Panc1 (cell line): Measurements from ENCODE around the gene RYR3. TPM values are rescaled to one million over a fixed set of nuclear protein-coding genes. Genes with fewer than 3 reads are reported as not detected.

Experiments used
- ATAC-seq: fragments of 200-7000 bp; cut with Tn5 transposase; 2 replicates; pipeline ENCODE4 v1.9.1; 2020; ENCODE audit warnings: mild to moderate bottlenecking, moderate library complexity
- BruUV-seq: library from RNA; stranded (reverse); fragments of 400-500 nt; replicated peaks from 2 replicates; lab custom pipeline; 2021; lab: Mats Ljungman, UMichigan
- CTCF ChIA-PET: fragments of 300-600 bp; sonication (Branson Sonifier 250); formaldehyde crosslinking; loops from one replicate; lab custom pipeline; 2022; ENCODE audit warnings: antibody characterized with exemption; lab: Charles Lee
- POLR2A ChIA-PET: fragments of 300-600 bp; sonication (Branson Sonifier 250); formaldehyde crosslinking; loops from one replicate; lab custom pipeline; 2022; ENCODE audit warnings: antibody characterized with exemption; lab: Charles Lee
- DNase-seq: peaks from one replicate; pipeline ENCODE4 v3.0.0-alpha.2; 2010; ENCODE audit warnings: low read depth, low spot score
- H3K27ac ChIP-seq: 2 replicates; pipeline ENCODE4 v1.5.1; 2011; ENCODE audit warnings: mild to moderate bottlenecking, low read length, inconsistent platforms
- H3K27me3 ChIP-seq: fragments of 200-500 bp; sonication (Bioruptor generic); 2 replicates; pipeline ENCODE4 v1.6.0; 2014; ENCODE audit warnings: low read length, inconsistent platforms; ENCODE audit not compliant: control insufficient read depth, insufficient read depth
- H3K36me3 ChIP-seq: fragments of 200-500 bp; sonication (Bioruptor generic); 2 replicates; pipeline ENCODE4 v1.5.1; 2014; ENCODE audit warnings: inconsistent platforms, mild to moderate bottlenecking, low read length, moderate library complexity; ENCODE audit not compliant: control insufficient read depth, insufficient read depth
- H3K4me1 ChIP-seq: 2 replicates; pipeline ENCODE4 v1.5.1; 2011; ENCODE audit warnings: inconsistent platforms, mild to moderate bottlenecking, low read length, moderate library complexity; ENCODE audit not compliant: control insufficient read depth, insufficient read depth
- H3K4me3 ChIP-seq, 2 experiments: 2 replicates each; pipeline ENCODE4 v1.5.1; 2011 to 2012; ENCODE audit warnings: low read depth in 2 of 2, low read length in 2 of 2, mild to moderate bottlenecking in 2 of 2, inconsistent platforms in 1 of 2, moderate library complexity in 1 of 2
- H3K9me3 ChIP-seq: fragments of 200-500 bp; sonication (Bioruptor generic); 2 replicates; pipeline ENCODE4 v1.5.1; 2014; ENCODE audit warnings: low read depth, mild to moderate bottlenecking, inconsistent platforms, low read length, moderate library complexity; ENCODE audit not compliant: control insufficient read depth, insufficient read depth
- POLR2AphosphoS5 ChIP-seq: IDR thresholded peaks from 2 replicates; pipeline ENCODE4 v1.6.1; 2012; ENCODE audit warnings: mild to moderate bottlenecking, low read depth, low read length, moderate library complexity
- REST ChIP-seq, 2 experiments: IDR thresholded peaks; 2 replicates each; pipeline ENCODE4 v1.6.1; 2011 to 2012; ENCODE audit warnings: low read depth in 2 of 2, control low read depth in 1 of 2, low read length in 1 of 2, mild to moderate bottlenecking in 1 of 2, moderate library complexity in 1 of 2; ENCODE audit not compliant: insufficient read depth in 1 of 2
- SIN3A ChIP-seq: IDR thresholded peaks from 2 replicates; pipeline ENCODE4 v1.6.1; 2012; ENCODE audit warnings: low read depth, mild to moderate bottlenecking, low read length, moderate library complexity, borderline replicate concordance; ENCODE audit not compliant: insufficient read depth
- TCF7L2 ChIP-seq: IDR thresholded peaks from 2 replicates; pipeline ENCODE4 v1.6.1; 2011; ENCODE audit warnings: mild to moderate bottlenecking, low read depth, low read length, inconsistent platforms
- in situ Hi-C: cut with HindIII; loops from 2 replicates; pipeline ENCODE4 v1.10.0; 2016; ENCODE audit warnings: low sequenced_read_pairs, low pct_unique_long_range_greater_than_20kb
- intact Hi-C: fragments of 100-400 bp; cut with micrococcal nuclease; formaldehyde crosslinking; loops from one replicate; pipeline ENCODE4 v1.10.0; 2022; ENCODE audit not compliant: unreplicated experiment
- total RNA-seq: library from RNA; stranded (reverse); gene quantifications from one replicate; pipeline ENCODE4 v1.2.1, GENCODE V29; 2021; ENCODE audit not compliant: unreplicated experiment
- TF ChIP-seq, protein P1 (sequence below): fragments of 450-650 bp; IDR thresholded peaks from 2 replicates; pipeline ENCODE4 v1.5.1; 2017; ENCODE audit warnings: mild to moderate bottlenecking

RYR3 gene
- total RNA-seq, 1 experiment from 2014 or later: not detected

- Histone ChIP-seq H3K4me3 (no peak overlapping the region), H3K4me1 (no peaks in the 10 kb centered on the region), H3K27ac (no peak overlapping the region), H3K27me3 (peaks cover under 1% of the 10 kb centered on the region; the same call in 1 of the 2 replicates), H3K36me3 (no peaks in the 10 kb centered on the region), H3K9me3 (no peaks in the 10 kb centered on the region)
- DNase-seq (no peak), ATAC-seq (no peak)
- intact Hi-C loops (loop anchor here (10.0 kb wide), 1 partner anchor 55 kb away; no protein-coding TSS in a partner anchor), in situ Hi-C loops (no loop called here)
- ChIA-PET POLR2A (no interaction called here), CTCF (no interaction called here)
- TF ChIP-seq REST (IDR thresholded peaks at IDR 0.05; ENCODE audit: insufficient read depth in 1 of 2, low read depth in 2 of 2, low read length in 1 of 2): no peak
- TF ChIP-seq, protein P1, sequence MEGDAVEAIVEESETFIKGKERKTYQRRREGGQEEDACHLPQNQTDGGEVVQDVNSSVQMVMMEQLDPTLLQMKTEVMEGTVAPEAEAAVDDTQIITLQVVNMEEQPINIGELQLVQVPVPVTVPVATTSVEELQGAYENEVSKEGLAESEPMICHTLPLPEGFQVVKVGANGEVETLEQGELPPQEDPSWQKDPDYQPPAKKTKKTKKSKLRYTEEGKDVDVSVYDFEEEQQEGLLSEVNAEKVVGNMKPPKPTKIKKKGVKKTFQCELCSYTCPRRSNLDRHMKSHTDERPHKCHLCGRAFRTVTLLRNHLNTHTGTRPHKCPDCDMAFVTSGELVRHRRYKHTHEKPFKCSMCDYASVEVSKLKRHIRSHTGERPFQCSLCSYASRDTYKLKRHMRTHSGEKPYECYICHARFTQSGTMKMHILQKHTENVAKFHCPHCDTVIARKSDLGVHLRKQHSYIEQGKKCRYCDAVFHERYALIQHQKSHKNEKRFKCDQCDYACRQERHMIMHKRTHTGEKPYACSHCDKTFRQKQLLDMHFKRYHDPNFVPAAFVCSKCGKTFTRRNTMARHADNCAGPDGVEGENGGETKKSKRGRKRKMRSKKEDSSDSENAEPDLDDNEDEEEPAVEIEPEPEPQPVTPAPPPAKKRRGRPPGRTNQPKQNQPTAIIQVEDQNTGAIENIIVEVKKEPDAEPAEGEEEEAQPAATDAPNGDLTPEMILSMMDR: no peak
- TF ChIP-seq POLR2AphosphoS5: no peak
- no peak for TF ChIP-seq SIN3A
- no peak for TF ChIP-seq TCF7L2
- BruUV-seq: no TSS peak
Observed at GRCh38 chr15:33810073-33810595, 499.4 kb downstream of the RYR3 start.

DNA sequence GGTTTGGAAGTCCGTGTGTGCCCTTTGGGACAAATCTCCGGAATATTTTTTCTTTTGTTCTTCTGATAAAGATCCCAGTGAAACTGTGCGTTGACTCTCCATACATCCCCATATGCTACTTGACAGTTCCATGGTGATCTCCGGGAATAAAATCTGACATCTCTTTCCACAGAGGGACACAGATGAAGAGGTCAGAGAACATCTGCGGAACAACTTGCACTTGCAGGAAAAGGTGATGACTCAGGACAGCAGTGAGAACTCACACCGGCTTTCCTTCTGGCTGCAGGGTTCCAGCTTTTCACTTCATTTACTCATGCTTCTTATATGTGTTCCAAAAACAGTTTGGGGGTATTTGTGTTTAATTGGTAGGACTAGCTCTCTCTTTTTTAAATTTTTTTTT, 500.0 kb downstream of the RYR3 start:
- intact Hi-C loops: loop anchor here (10.0 kb wide), 1 partner anchor 56 kb away; no protein-coding TSS in a partner anchor

More for the DNA sequence above, 500.0 kb downstream of the RYR3 start:
- H3K27me3 ChIP-seq: peaks cover 2% of the 10 kb centered on the region; the same call in 1 of the 2 replicates
- no peak overlapping the region for H3K4me3 ChIP-seq
- H3K36me3 ChIP-seq: no peaks in the 10 kb centered on the region
- in situ Hi-C loops: no loop called here
- no peaks in the 10 kb centered on the region for H3K9me3 ChIP-seq
- H3K27ac ChIP-seq: no peak overlapping the region
- POLR2A ChIA-PET: no interaction called here
- no TSS peak for BruUV-seq
- DNase-seq: no peak
- H3K4me1 ChIP-seq: no peaks in the 10 kb centered on the region
- CTCF ChIA-PET: no interaction called here
- TF ChIP-seq, protein P1: no peak
- TF ChIP-seq REST (IDR thresholded peaks at IDR 0.05; ENCODE audit: insufficient read depth in 1 of 2, low read depth in 2 of 2, low read length in 1 of 2): no peak
- no peak for TF ChIP-seq TCF7L2
- TF ChIP-seq POLR2AphosphoS5: no peak
- no peak for TF ChIP-seq SIN3A
- ATAC-seq: no peak
